NCI-H187 treated with DMSO at 0.1 percent for 48 hours (cell line): ENCODE data around the gene MFAP4.

Source experiments
- DNase-seq: peaks from one replicate; lab custom pipeline; 2025; lab: John Stamatoyannopoulos, UW

The MFAP4 gene

DNA sequence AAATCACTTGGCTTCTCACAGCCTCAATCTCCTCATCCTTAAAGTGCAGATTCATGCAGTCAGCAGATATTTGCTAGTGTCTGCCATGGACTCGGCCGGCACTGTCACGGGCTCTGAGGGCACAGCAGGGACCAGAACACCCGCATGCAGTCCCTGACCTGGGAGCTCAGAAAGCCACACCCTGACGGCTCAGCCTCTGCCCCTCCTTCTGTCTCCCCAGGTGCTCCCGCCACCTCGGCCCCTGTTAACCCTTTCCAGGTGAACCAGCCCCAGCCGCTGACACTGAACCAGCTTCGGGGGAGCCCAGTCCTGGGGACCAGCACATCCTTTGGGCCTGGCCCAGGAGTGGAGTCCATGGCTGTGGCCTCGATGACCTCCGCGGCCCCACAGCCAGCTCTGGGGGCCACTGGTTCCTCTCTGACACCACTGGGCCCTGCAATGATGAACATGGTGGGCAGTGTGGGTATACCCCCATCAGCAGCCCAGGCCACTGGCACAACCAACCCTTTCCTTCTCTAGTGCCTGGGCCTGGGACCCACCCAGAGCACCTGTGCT lies 53.2 kb downstream of the MFAP4 start:
- DNase-seq, result no peak
